ENCODE measurements around the gene IL21R. TPM values are rescaled to one million over a fixed set of nuclear protein-coding genes. Genes with fewer than 3 reads are reported as not detected.

The IL21R gene
- total and polyA plus RNA-seq, 10 of the 15 experiments (the other 5 are each of a cell fraction or from before 2014, with no cell fraction given): 5.3 to 138 (median 82.5) TPM

GRCh38 chr16:27421961-27422740, 20.2 kb downstream of the IL21R start (continued):
- TF ChIP-seq SUZ12 (IDR thresholded peaks at IDR 0.05; ENCODE audit: unreplicated experiment) (no peak), NR2C1 (IDR thresholded peaks at IDR 0.05) (no peak), RELB (IDR thresholded peaks at IDR 0.05; ENCODE audit: low read depth) (peak; percentile 87), ETV6 (conservative IDR thresholded peaks at IDR 0.05 in 1 of 2, IDR thresholded peaks at IDR 0.05 in 1 of 2; ENCODE audit: borderline replicate concordance in 1 of 2, low read depth in 1 of 2) (no peak), FOXK2 (IDR thresholded peaks at IDR 0.05) (no peak), PML (IDR thresholded peaks at IDR 0.05; ENCODE audit: low read length) (no peak), ZZZ3 (IDR thresholded peaks at IDR 0.05; ENCODE audit: control insufficient read depth, insufficient read length, low read depth) (no peak), SIX5 (IDR thresholded peaks at IDR 0.05; ENCODE audit: low read depth, low read length, severe bottlenecking) (no peak), PAX8 (IDR thresholded peaks at IDR 0.05) (no peak), CHD1 (IDR thresholded peaks at IDR 0.05; ENCODE audit: low read depth, low read length) (no peak), CREB1 (IDR thresholded peaks at IDR 0.05; ENCODE audit: low read depth) (no peak), DPF2 (IDR thresholded peaks at IDR 0.05) (no peak), NR2C2 (IDR thresholded peaks at IDR 0.05; ENCODE audit: borderline replicate concordance, control insufficient read depth, insufficient read length, low read depth) (no peak), ZBTB11 (CRISPR knock-in tag; IDR thresholded peaks at IDR 0.05) (no peak), YY1 (IDR thresholded peaks at IDR 0.05; ENCODE audit: low read depth, low read length) (no peak), CUX1 (IDR thresholded peaks at IDR 0.05; ENCODE audit: insufficient replicate concordance, low read depth, low read length) (no peak), ZNF622 (IDR thresholded peaks at IDR 0.05) (no peak), STAT1 (conservative IDR thresholded peaks at IDR 0.05) (no peak), MEF2A (IDR thresholded peaks at IDR 0.05; ENCODE audit: insufficient read depth, low read depth, low read length) (no peak), ZSCAN29 (IDR thresholded peaks at IDR 0.05) (no peak), GABPA (IDR thresholded peaks at IDR 0.05; ENCODE audit: low read depth) (no peak)
